Activated B cell treated with CpG ODN at 0.5 μM for 24 hours (primary cell): ENCODE results near the gene TMEM178B. TPM values are rescaled to one million over a fixed set of nuclear protein-coding genes. Genes with fewer than 3 reads are reported as not detected.

Experiments
- ATAC-seq: fragments of 200-7000 bp; cut with Tn5 transposase; one replicate; pipeline ENCODE4 v1.10.0; 2021; ENCODE audit warnings: low read depth, mild to moderate bottlenecking, moderate library complexity
- CTCF ChIA-PET: fragments of 350-600 bp; sonication (Branson Sonifier 250); formaldehyde crosslinking; loops from one replicate; lab custom pipeline; 2021; ENCODE audit warnings: antibody characterized with exemption; lab: Charles Lee
- POLR2A ChIA-PET: fragments of 350-600 bp; sonication (Branson Sonifier 250); formaldehyde crosslinking; loops from one replicate; lab custom pipeline; 2021; ENCODE audit warnings: antibody characterized with exemption; lab: Charles Lee
- DNase-seq: peaks from one replicate; pipeline ENCODE4 v3.0.0; 2022
- H3K27ac Mint-ChIP-seq: one replicate; pipeline ENCODE4 v1.8.0; 2020; ENCODE audit warnings: mixed read lengths
- H3K27me3 Mint-ChIP-seq: one replicate; pipeline ENCODE4 v1.8.0; 2021; ENCODE audit warnings: mixed read lengths
- H3K36me3 Mint-ChIP-seq: one replicate; pipeline ENCODE4 v1.8.0; 2021; ENCODE audit warnings: low read depth, mixed read lengths
- H3K4me1 Mint-ChIP-seq: one replicate; pipeline ENCODE4 v1.8.0; 2021; ENCODE audit warnings: mixed read lengths
- H3K4me3 Mint-ChIP-seq: one replicate; pipeline ENCODE4 v1.8.0; 2020; ENCODE audit warnings: mild to moderate bottlenecking, mixed read lengths
- H3K9me3 Mint-ChIP-seq: one replicate; pipeline ENCODE4 v1.8.0; 2020; ENCODE audit warnings: mixed read lengths
- intact Hi-C: fragments of 100-400 bp; cut with micrococcal nuclease; formaldehyde crosslinking; loops from one replicate; pipeline ENCODE4 v1.15.1; 2024
- total RNA-seq: library from RNA; stranded (reverse); gene quantifications from 2 replicates; pipeline ENCODE4 v1.2.3, GENCODE V29; 2022
- TF ChIP-seq, protein P1 (sequence below): fragments of 200-600 bp; IDR thresholded peaks from one replicate; pipeline ENCODE4 v1.8.0; 2022; ENCODE audit warnings: antibody characterized with exemption, mild to moderate bottlenecking

Gene TMEM178B
- total RNA-seq, 1 donor from 2014 or later, result 0.49 TPM

- DNase-seq, result no peak
- Mint-ChIP-seq H3K4me1 (no peaks in the 10 kb centered on the region), H3K4me3 (no peak overlapping the region), H3K27ac (no peak overlapping the region), H3K36me3 (no peaks in the 10 kb centered on the region), H3K27me3 (peaks cover 12% of the 10 kb centered on the region), H3K9me3 (no peaks in the 10 kb centered on the region)
- TF ChIP-seq, protein P1, sequence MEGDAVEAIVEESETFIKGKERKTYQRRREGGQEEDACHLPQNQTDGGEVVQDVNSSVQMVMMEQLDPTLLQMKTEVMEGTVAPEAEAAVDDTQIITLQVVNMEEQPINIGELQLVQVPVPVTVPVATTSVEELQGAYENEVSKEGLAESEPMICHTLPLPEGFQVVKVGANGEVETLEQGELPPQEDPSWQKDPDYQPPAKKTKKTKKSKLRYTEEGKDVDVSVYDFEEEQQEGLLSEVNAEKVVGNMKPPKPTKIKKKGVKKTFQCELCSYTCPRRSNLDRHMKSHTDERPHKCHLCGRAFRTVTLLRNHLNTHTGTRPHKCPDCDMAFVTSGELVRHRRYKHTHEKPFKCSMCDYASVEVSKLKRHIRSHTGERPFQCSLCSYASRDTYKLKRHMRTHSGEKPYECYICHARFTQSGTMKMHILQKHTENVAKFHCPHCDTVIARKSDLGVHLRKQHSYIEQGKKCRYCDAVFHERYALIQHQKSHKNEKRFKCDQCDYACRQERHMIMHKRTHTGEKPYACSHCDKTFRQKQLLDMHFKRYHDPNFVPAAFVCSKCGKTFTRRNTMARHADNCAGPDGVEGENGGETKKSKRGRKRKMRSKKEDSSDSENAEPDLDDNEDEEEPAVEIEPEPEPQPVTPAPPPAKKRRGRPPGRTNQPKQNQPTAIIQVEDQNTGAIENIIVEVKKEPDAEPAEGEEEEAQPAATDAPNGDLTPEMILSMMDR, result no peak
- ChIA-PET CTCF (no interaction called here), POLR2A (no interaction called here)
- ATAC-seq, result no peak
- intact Hi-C loops, result no loop called here
These were observed 404.0 kb downstream of the TMEM178B start for GRCh38 chr7:141477865-141478264.

- ChIA-PET CTCF (no interaction called here), POLR2A (no interaction called here)
- no peaks in the 10 kb centered on the region for H3K9me3 Mint-ChIP-seq
- TF ChIP-seq, protein P1, result no peak
- ATAC-seq (no peak), DNase-seq (no peak)
- H3K4me3 Mint-ChIP-seq, result no peak overlapping the region
- no peak overlapping the region for H3K27ac Mint-ChIP-seq
- intact Hi-C loops, result no loop called here
- no peaks in the 10 kb centered on the region for H3K4me1 Mint-ChIP-seq
- H3K27me3 Mint-ChIP-seq, result peaks cover 12% of the 10 kb centered on the region
- H3K36me3 Mint-ChIP-seq, result no peaks in the 10 kb centered on the region
These were observed 405.0 kb downstream of the TMEM178B start for GRCh38 chr7:141478845-141479244.

DNA sequence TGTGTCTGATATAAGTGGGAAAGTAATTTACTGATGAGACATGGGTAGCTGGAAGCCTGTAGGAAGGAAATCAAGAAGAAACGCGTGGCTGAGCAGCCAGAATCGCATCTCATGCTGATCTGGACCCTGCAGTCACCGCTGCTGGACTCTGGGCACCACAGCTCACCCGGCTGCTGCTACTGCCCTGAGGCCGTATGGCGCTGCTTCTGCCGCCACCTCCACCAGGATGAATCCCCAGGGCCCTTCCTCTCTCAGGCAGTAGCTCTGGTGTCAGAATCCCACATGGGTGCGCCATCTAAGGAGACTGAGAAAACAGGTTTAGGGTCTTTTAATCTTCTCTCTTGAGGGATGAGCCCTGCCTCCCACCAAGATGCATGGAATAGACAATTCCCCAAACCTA is 407.1 kb downstream of the TMEM178B start:
- no peaks in the 10 kb centered on the region for H3K4me1 Mint-ChIP-seq

GRCh38 chr7:141481971-141482370 is 408.1 kb downstream of the TMEM178B start:
- intact Hi-C loops, result no loop called here
- Mint-ChIP-seq H3K9me3 (no peaks in the 10 kb centered on the region), H3K27me3 (peaks cover 9% of the 10 kb centered on the region), H3K4me3 (no peak overlapping the region), H3K36me3 (no peaks in the 10 kb centered on the region), H3K4me1 (no peaks in the 10 kb centered on the region), H3K27ac (no peak overlapping the region)
- DNase-seq (no peak), ATAC-seq (no peak)
- ChIA-PET CTCF (no interaction called here), POLR2A (no interaction called here)
- TF ChIP-seq, protein P1, result no peak

More for the DNA sequence above, 407.1 kb downstream of the TMEM178B start:
- TF ChIP-seq, protein P1, result no peak
- POLR2A ChIA-PET, result no interaction called here
- CTCF ChIA-PET, result no interaction called here
- Mint-ChIP-seq H3K9me3 (no peaks in the 10 kb centered on the region), H3K36me3 (no peaks in the 10 kb centered on the region), H3K27ac (no peak overlapping the region), H3K4me3 (no peak overlapping the region), H3K27me3 (peaks cover 9% of the 10 kb centered on the region)
- DNase-seq (no peak), ATAC-seq (no peak)
- intact Hi-C loops, result no loop called here

GRCh38 chr7:141483044-141483443 is 409.2 kb downstream of the TMEM178B start:
- CTCF ChIA-PET, result no interaction called here
- no peak for ATAC-seq
- POLR2A ChIA-PET, result no interaction called here
- H3K36me3 Mint-ChIP-seq, result no peaks in the 10 kb centered on the region
- H3K4me1 Mint-ChIP-seq, result no peaks in the 10 kb centered on the region
- H3K27ac Mint-ChIP-seq, result no peak overlapping the region
- TF ChIP-seq, protein P1, result no peak
- H3K4me3 Mint-ChIP-seq, result no peak overlapping the region
- intact Hi-C loops, result no loop called here
- H3K9me3 Mint-ChIP-seq, result no peaks in the 10 kb centered on the region
- no peak for DNase-seq
- H3K27me3 Mint-ChIP-seq, result peaks cover 10% of the 10 kb centered on the region
